GM23338 (cell line): ENCODE results near the gene SETD4. TPM values are rescaled to one million over a fixed set of nuclear protein-coding genes. Genes with fewer than 3 reads are reported as not detected.

Source experiments
- ATAC-seq: fragments of 200-7000 bp; cut with Tn5 transposase; 3 replicates; pipeline ENCODE4 v1.9.1; 2020
- DNase-seq: peaks from one replicate; pipeline ENCODE4 v3.0.0-alpha.2; 2015; ENCODE audit warnings: low spot score
- H2AFZ ChIP-seq: fragments of 200-600 bp; sonication (generic); 2 replicates; pipeline ENCODE4 v1.8.0; 2016; ENCODE audit warnings: antibody characterized with exemption, mild to moderate bottlenecking, moderate library complexity
- H3F3A ChIP-seq: fragments of 200-600 bp; sonication (generic); replicated peaks from 2 replicates; pipeline ENCODE4 v1.8.0; 2017; ENCODE audit warnings: antibody characterized with exemption, mixed run types, low read depth
- H3K27ac ChIP-seq: fragments of 200-600 bp; sonication (generic); 2 replicates; pipeline ENCODE4 v1.6.1; 2016; ENCODE audit warnings: low read depth
- H3K27me3 ChIP-seq: fragments of 200-600 bp; sonication (generic); 2 replicates; pipeline ENCODE4 v1.8.0; 2016; ENCODE audit warnings: mild to moderate bottlenecking, mixed run types, moderate library complexity; ENCODE audit not compliant: insufficient read depth
- H3K36me3 ChIP-seq: fragments of 200-600 bp; sonication (generic); 2 replicates; pipeline ENCODE4 v1.8.0; 2016; ENCODE audit warnings: mild to moderate bottlenecking; ENCODE audit not compliant: insufficient read depth
- H3K4me1 ChIP-seq: fragments of 200-600 bp; sonication (generic); 2 replicates; pipeline ENCODE4 v1.8.0; 2016; ENCODE audit warnings: mild to moderate bottlenecking, moderate library complexity; ENCODE audit not compliant: insufficient read depth
- H3K4me2 ChIP-seq: fragments of 200-600 bp; sonication (generic); 2 replicates; pipeline ENCODE4 v1.7.1; 2017; ENCODE audit warnings: mixed run types
- H3K4me3 ChIP-seq: fragments of 200-600 bp; sonication (generic); 2 replicates; pipeline ENCODE4 v1.6.1; 2016; ENCODE audit warnings: mixed run types
- H3K79me2 ChIP-seq: fragments of 200-600 bp; sonication (generic); replicated peaks from 2 replicates; pipeline ENCODE4 v1.8.0; 2017; ENCODE audit warnings: mild to moderate bottlenecking; ENCODE audit not compliant: insufficient read depth
- H3K9me2 ChIP-seq: fragments of 200-600 bp; sonication (generic); 2 replicates; pipeline ENCODE4 v1.8.0; 2017; ENCODE audit not compliant: insufficient read depth
- H4K20me1 ChIP-seq: fragments of 200-600 bp; sonication (generic); replicated peaks from 2 replicates; pipeline ENCODE4 v1.8.0; 2017; ENCODE audit warnings: mild to moderate bottlenecking; ENCODE audit not compliant: insufficient read depth
- H3K27ac Mint-ChIP-seq: 2 replicates; pipeline ENCODE4 v1.8.0; 2020; ENCODE audit warnings: inconsistent platforms, mild to moderate bottlenecking, moderate library complexity, mixed read lengths
- H3K27me3 Mint-ChIP-seq: 3 replicates; pipeline ENCODE4 v1.8.0; 2022; ENCODE audit warnings: low read depth, mild to moderate bottlenecking, moderate library complexity, mixed read lengths, inconsistent platforms; ENCODE audit not compliant: insufficient read depth, poor library complexity
- H3K36me3 Mint-ChIP-seq: 3 replicates; pipeline ENCODE4 v1.8.0; 2021; ENCODE audit warnings: low read depth, mild to moderate bottlenecking, inconsistent platforms, moderate library complexity, mixed read lengths
- H3K4me1 Mint-ChIP-seq: 3 replicates; pipeline ENCODE4 v1.8.0; 2020; ENCODE audit warnings: mild to moderate bottlenecking, inconsistent platforms, mixed read lengths
- H3K4me3 Mint-ChIP-seq: 3 replicates; pipeline ENCODE4 v1.8.0; 2021; ENCODE audit warnings: moderate library complexity, mild to moderate bottlenecking, inconsistent platforms, mixed read lengths
- H3K9me3 Mint-ChIP-seq: 3 replicates; pipeline ENCODE4 v1.8.0; 2020; ENCODE audit warnings: moderate library complexity, mild to moderate bottlenecking, inconsistent platforms, mixed read lengths
- EZH2phosphoT487 ChIP-seq: fragments of 200-600 bp; sonication (generic); IDR thresholded peaks from one replicate; pipeline ENCODE4 v1.8.1; 2018; ENCODE audit warnings: antibody characterized with exemption; ENCODE audit not compliant: unreplicated experiment
- JUNB ChIP-seq: IDR thresholded peaks from one replicate; pipeline ENCODE4 v1.6.1; 2016; ENCODE audit warnings: antibody characterized with exemption; ENCODE audit not compliant: unreplicated experiment
- NANOG ChIP-seq: IDR thresholded peaks from 2 replicates; pipeline ENCODE4 v1.6.1; 2016; ENCODE audit warnings: antibody characterized with exemption, borderline replicate concordance
- POLR2AphosphoS5 ChIP-seq: IDR thresholded peaks from 2 replicates; pipeline ENCODE4 v1.6.1; 2016; ENCODE audit warnings: antibody characterized with exemption, low read depth
- STAT1 ChIP-seq: IDR thresholded peaks from one replicate; pipeline ENCODE4 v1.6.1; 2016; ENCODE audit warnings: antibody characterized with exemption; ENCODE audit not compliant: unreplicated experiment
- ZNF331 ChIP-seq: fragments of 250-450 bp; sonication (Bioruptor Pico); IDR thresholded peaks from 2 replicates; pipeline ENCODE4 v1.5.0; 2020; ENCODE audit warnings: low read depth, mild to moderate bottlenecking, moderate library complexity
- polyA plus RNA-seq: library from polyadenylated mRNA; unstranded; fragments of >200 nt; fragmentation: Nextera tagmentation; extraction: Ambion mirVana; gene quantifications from 2 replicates; pipeline ENCODE4 v1.2.1, GENCODE V29; 2016
- total RNA-seq: library from RNA; depleted of rRNA; stranded (reverse); fragments of >200 nt; shearing (Covaris generic); gene quantifications from 2 replicates; pipeline ENCODE4 v1.2.3, GENCODE V29; 2014
- TF ChIP-seq, protein P1 (sequence below): IDR thresholded peaks from one replicate; pipeline ENCODE4 v1.6.1; 2018; ENCODE audit warnings: antibody characterized with exemption; ENCODE audit not compliant: unreplicated experiment
- TF ChIP-seq, protein P2 (sequence below), 2 experiments: fragments of 200-600 bp in 1 of 2; sonication (generic) in 1 of 2; conservative IDR thresholded peaks; 2 replicates each; pipeline versions ENCODE4 v1.5.1 to v1.6.1; 2016 to 2017; ENCODE audit warnings: antibody characterized with exemption in 2 of 2, low read depth in 2 of 2, mild to moderate bottlenecking in 2 of 2, moderate library complexity in 1 of 2
- TF ChIP-seq, protein P3 (sequence below): IDR thresholded peaks from 2 replicates; pipeline ENCODE4 v1.6.1; 2016; ENCODE audit warnings: antibody characterized with exemption

The SETD4 gene
- total and polyA plus RNA-seq, 2 experiments from 2014 or later: 32.5 to 45.1 TPM

DNA sequence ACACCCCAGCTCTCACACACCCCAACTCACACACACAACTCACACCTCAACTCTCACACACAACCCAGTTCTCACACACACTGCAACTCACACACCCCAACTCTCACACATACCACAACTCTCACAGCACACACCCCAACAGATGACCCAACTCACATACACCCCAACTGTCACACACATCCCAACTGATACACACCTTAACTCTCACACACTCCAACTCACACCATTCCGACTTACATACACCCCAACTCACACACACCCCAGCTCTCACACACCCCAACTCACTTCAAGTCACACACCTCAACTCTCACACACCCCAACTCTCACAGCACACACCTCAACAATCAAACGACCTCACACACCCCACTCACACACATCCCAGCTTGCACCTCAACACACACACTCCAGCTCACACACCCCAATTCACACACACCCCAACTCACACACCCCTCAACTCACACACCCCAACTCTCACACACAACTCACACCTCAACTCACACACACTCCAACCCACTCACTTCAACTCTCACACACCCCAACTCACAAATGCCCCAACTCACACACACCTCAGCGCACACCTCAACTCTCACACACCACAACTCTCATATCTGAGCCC is 66.3 kb downstream of the SETD4 start (continued):
- TF ChIP-seq, protein P1, sequence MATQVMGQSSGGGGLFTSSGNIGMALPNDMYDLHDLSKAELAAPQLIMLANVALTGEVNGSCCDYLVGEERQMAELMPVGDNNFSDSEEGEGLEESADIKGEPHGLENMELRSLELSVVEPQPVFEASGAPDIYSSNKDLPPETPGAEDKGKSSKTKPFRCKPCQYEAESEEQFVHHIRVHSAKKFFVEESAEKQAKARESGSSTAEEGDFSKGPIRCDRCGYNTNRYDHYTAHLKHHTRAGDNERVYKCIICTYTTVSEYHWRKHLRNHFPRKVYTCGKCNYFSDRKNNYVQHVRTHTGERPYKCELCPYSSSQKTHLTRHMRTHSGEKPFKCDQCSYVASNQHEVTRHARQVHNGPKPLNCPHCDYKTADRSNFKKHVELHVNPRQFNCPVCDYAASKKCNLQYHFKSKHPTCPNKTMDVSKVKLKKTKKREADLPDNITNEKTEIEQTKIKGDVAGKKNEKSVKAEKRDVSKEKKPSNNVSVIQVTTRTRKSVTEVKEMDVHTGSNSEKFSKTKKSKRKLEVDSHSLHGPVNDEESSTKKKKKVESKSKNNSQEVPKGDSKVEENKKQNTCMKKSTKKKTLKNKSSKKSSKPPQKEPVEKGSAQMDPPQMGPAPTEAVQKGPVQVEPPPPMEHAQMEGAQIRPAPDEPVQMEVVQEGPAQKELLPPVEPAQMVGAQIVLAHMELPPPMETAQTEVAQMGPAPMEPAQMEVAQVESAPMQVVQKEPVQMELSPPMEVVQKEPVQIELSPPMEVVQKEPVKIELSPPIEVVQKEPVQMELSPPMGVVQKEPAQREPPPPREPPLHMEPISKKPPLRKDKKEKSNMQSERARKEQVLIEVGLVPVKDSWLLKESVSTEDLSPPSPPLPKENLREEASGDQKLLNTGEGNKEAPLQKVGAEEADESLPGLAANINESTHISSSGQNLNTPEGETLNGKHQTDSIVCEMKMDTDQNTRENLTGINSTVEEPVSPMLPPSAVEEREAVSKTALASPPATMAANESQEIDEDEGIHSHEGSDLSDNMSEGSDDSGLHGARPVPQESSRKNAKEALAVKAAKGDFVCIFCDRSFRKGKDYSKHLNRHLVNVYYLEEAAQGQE: no peak
- TF ChIP-seq EZH2phosphoT487 (no peak), ZNF331 (CRISPR knock-in tag) (no peak), STAT1 (no peak), JUNB (no peak)
- TF ChIP-seq, protein P2, sequence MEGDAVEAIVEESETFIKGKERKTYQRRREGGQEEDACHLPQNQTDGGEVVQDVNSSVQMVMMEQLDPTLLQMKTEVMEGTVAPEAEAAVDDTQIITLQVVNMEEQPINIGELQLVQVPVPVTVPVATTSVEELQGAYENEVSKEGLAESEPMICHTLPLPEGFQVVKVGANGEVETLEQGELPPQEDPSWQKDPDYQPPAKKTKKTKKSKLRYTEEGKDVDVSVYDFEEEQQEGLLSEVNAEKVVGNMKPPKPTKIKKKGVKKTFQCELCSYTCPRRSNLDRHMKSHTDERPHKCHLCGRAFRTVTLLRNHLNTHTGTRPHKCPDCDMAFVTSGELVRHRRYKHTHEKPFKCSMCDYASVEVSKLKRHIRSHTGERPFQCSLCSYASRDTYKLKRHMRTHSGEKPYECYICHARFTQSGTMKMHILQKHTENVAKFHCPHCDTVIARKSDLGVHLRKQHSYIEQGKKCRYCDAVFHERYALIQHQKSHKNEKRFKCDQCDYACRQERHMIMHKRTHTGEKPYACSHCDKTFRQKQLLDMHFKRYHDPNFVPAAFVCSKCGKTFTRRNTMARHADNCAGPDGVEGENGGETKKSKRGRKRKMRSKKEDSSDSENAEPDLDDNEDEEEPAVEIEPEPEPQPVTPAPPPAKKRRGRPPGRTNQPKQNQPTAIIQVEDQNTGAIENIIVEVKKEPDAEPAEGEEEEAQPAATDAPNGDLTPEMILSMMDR (conservative IDR thresholded peaks at IDR 0.05; ENCODE audit: low read depth in 2 of 2): no peak

DNA sequence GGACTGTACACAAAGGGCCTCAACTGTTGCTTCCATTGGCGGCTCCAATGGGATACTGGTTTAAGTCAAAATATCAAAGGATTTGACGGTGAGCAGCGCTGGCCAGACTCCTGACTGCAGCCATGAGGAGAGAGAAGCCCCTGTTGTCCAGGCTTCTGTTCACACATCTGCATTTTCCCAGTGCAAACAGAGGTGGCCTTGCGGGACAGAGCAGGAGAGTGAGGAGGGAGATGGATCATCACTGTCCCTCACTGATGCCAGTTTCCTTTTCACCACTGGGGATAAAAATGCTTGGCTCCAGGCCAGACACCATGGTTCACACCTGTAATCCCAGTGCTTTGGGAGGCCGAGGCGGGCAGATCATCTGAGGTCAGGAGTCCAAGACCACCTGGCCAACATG is 69.2 kb downstream of the SETD4 start:
- Mint-ChIP-seq H3K36me3 (no peaks in the 10 kb centered on the region), H3K4me1 (no peaks in the 10 kb centered on the region), H3K27me3 (no peaks in the 10 kb centered on the region), H3K27ac (no peak overlapping the region), H3K9me3 (no peaks in the 10 kb centered on the region), H3K4me3 (no peak overlapping the region)
- H3K9me2 ChIP-seq: 0 out of 2 replicates have a peak, but pooled peaks cover 2% of the 10 kb centered on the region
- H3K4me1 ChIP-seq: no peaks in the 10 kb centered on the region
- DNase-seq: no peak
- H3K4me3 ChIP-seq: no peak overlapping the region
- peak overlapping the region; percentile 76; the same call in 1 of the 2 replicates for H2AFZ ChIP-seq
- H3K4me2 ChIP-seq: no peak overlapping the region
- H3F3A ChIP-seq: no peaks in the 10 kb centered on the region
- H3K27me3 ChIP-seq: no peaks in the 10 kb centered on the region
- no peak overlapping the region for H3K27ac ChIP-seq
- no peak for ATAC-seq
- no peaks in the 10 kb centered on the region for H3K36me3 ChIP-seq
- TF ChIP-seq STAT1: no peak
- no peaks in the 10 kb centered on the region for H3K79me2 ChIP-seq
- H4K20me1 ChIP-seq: no peaks in the 10 kb centered on the region

DNA sequence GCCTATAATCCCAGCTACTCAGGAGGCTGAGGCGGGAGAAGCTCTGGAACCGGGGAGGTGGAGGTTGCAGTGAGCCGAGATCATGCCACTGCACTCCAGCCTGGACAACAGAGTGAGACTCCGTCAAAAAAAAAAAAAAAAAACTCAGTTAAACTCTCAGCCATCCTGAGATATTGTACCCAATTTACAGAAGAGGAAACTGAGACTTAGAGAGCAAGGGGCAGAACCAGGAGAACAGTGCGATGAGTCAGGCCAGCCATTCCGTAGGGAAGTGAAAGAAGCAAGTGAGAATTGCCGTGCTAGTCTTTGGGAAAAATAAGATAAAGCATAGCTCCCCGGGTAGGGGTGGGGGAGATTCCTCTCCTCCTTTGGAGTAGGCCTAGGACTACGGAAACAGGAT is 69.7 kb downstream of the SETD4 start:
- H3K79me2 ChIP-seq: no peaks in the 10 kb centered on the region
- H3K9me3 Mint-ChIP-seq: no peaks in the 10 kb centered on the region
- no peak overlapping the region for H3K4me3 ChIP-seq
- H3K27me3 ChIP-seq: no peaks in the 10 kb centered on the region
- H4K20me1 ChIP-seq: no peaks in the 10 kb centered on the region
- H3K36me3 ChIP-seq: no peaks in the 10 kb centered on the region
- no peak overlapping the region for H2AFZ ChIP-seq
- H3K36me3 Mint-ChIP-seq: no peaks in the 10 kb centered on the region
- H3K4me1 Mint-ChIP-seq: no peaks in the 10 kb centered on the region
- no peak overlapping the region for H3K27ac ChIP-seq
- no peak overlapping the region for H3K27ac Mint-ChIP-seq
- H3K9me2 ChIP-seq: no peaks in the 10 kb centered on the region
- ATAC-seq (no peak), DNase-seq (no peak)
- no peaks in the 10 kb centered on the region for H3K27me3 Mint-ChIP-seq
- H3K4me2 ChIP-seq: no peak overlapping the region
- no peaks in the 10 kb centered on the region for H3K4me1 ChIP-seq
- H3F3A ChIP-seq: no peaks in the 10 kb centered on the region
- no peak overlapping the region for H3K4me3 Mint-ChIP-seq
- TF ChIP-seq, protein P3, sequence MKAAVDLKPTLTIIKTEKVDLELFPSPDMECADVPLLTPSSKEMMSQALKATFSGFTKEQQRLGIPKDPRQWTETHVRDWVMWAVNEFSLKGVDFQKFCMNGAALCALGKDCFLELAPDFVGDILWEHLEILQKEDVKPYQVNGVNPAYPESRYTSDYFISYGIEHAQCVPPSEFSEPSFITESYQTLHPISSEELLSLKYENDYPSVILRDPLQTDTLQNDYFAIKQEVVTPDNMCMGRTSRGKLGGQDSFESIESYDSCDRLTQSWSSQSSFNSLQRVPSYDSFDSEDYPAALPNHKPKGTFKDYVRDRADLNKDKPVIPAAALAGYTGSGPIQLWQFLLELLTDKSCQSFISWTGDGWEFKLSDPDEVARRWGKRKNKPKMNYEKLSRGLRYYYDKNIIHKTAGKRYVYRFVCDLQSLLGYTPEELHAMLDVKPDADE: no peak
- TF ChIP-seq POLR2AphosphoS5 (no peak), NANOG (no peak)
